ENCODE measurements around the gene LCA5.
"Not testable (repeated sequence)": the region's sequence is repeated elsewhere in the genome, so short reads cannot be mapped to it uniquely, and the experiment has no call there.

The LCA5 gene

GRCh38 chr6:79536954-79537747 is at the start of gene LCA5:
Gene LCA5 (minus strand): TSS chr6:79537430. CDS start chr6:79518894, 18,536 bp downstream.
- peak; percentile 70 to 74 for DNase-seq (ENCODE audit: low read depth in 2 of 2)

- no peak for DNase-seq (ENCODE audit: low read depth in 2 of 2)
Observed at GRCh38 chr6:79586548-79586947, 49.3 kb upstream of the LCA5 start.

GRCh38 chr6:79584332-79584731 is 47.1 kb upstream of the LCA5 start:
- no peak for DNase-seq (ENCODE audit: low read depth in 2 of 2)

GRCh38 chr6:79577926-79578325 is 40.7 kb upstream of the LCA5 start:
- not testable (repeated sequence) for DNase-seq (ENCODE audit: low read depth in 2 of 2)

GRCh38 chr6:79574630-79575225 is 37.5 kb upstream of the LCA5 start:
- no peak for DNase-seq (ENCODE audit: low read depth in 2 of 2)

- DNase-seq (ENCODE audit: low read depth in 2 of 2): no peak
Observed at GRCh38 chr6:79574174-79574573, 36.9 kb upstream of the LCA5 start.

GRCh38 chr6:79571030-79571367 is 33.8 kb upstream of the LCA5 start:
- no peak for DNase-seq (ENCODE audit: low read depth in 2 of 2)

- no peak for DNase-seq (ENCODE audit: low read depth in 2 of 2)
Observed at GRCh38 chr6:79570129-79571029, 33.1 kb upstream of the LCA5 start.

- no peak for DNase-seq (ENCODE audit: low read depth in 2 of 2)
Observed at GRCh38 chr6:79568996-79569395, 31.8 kb upstream of the LCA5 start.

- no peak for DNase-seq (ENCODE audit: low read depth in 2 of 2)
Observed at GRCh38 chr6:79564636-79565035, 27.4 kb upstream of the LCA5 start.

- no peak for DNase-seq (ENCODE audit: low read depth in 2 of 2)
Observed at GRCh38 chr6:79559706-79560105, 22.5 kb upstream of the LCA5 start.

GRCh38 chr6:79557673-79558467 is 20.6 kb upstream of the LCA5 start:
- DNase-seq (ENCODE audit: low read depth in 2 of 2): no peak

- no peak for DNase-seq (ENCODE audit: low read depth in 2 of 2)
Observed at GRCh38 chr6:79554305-79554704, 17.1 kb upstream of the LCA5 start.

- no peak for DNase-seq (ENCODE audit: low read depth in 2 of 2)
Observed at GRCh38 chr6:79551401-79551800, 14.2 kb upstream of the LCA5 start.

GRCh38 chr6:79548304-79548703 is 11.1 kb upstream of the LCA5 start:
- no peak for DNase-seq (ENCODE audit: low read depth in 2 of 2)

- DNase-seq (ENCODE audit: low read depth in 2 of 2): no peak
Observed at GRCh38 chr6:79546186-79546585, 9.0 kb upstream of the LCA5 start.

- no peak for DNase-seq (ENCODE audit: low read depth in 2 of 2)
Observed at GRCh38 chr6:79544939-79545450, 7.8 kb upstream of the LCA5 start.

- DNase-seq (ENCODE audit: low read depth in 2 of 2): no peak
Observed at GRCh38 chr6:79544299-79544927, 7.2 kb upstream of the LCA5 start.

- no peak for DNase-seq (ENCODE audit: low read depth in 2 of 2)
Observed at GRCh38 chr6:79543886-79544285, 6.7 kb upstream of the LCA5 start.

GRCh38 chr6:79543411-79543810 is 6.2 kb upstream of the LCA5 start:
- DNase-seq (ENCODE audit: low read depth in 2 of 2): no peak

Measured in stimulated activated CD8-positive, alpha-beta memory T cell treated with anti-CD3 and anti-CD28 coated beads, Interleukin-15, amount 100 ng/mL, for 48 hours (primary cell).